GM21717 (cell line): ENCODE data around the gene HORMAD1.
"Not testable (repeated sequence)": the region's sequence is repeated elsewhere in the genome, so short reads cannot be mapped to it uniquely, and the experiment has no call there.

ENCODE experiments used
- ATAC-seq: cut with Tn5 transposase; IDR thresholded peaks from one replicate; pipeline ENCODE4 v1.9.1; 2021; ENCODE audit warnings: mild to moderate bottlenecking, moderate library complexity; ENCODE audit not compliant: unreplicated experiment

The HORMAD1 gene, protein sequence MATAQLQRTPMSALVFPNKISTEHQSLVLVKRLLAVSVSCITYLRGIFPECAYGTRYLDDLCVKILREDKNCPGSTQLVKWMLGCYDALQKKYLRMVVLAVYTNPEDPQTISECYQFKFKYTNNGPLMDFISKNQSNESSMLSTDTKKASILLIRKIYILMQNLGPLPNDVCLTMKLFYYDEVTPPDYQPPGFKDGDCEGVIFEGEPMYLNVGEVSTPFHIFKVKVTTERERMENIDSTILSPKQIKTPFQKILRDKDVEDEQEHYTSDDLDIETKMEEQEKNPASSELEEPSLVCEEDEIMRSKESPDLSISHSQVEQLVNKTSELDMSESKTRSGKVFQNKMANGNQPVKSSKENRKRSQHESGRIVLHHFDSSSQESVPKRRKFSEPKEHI

DNA sequence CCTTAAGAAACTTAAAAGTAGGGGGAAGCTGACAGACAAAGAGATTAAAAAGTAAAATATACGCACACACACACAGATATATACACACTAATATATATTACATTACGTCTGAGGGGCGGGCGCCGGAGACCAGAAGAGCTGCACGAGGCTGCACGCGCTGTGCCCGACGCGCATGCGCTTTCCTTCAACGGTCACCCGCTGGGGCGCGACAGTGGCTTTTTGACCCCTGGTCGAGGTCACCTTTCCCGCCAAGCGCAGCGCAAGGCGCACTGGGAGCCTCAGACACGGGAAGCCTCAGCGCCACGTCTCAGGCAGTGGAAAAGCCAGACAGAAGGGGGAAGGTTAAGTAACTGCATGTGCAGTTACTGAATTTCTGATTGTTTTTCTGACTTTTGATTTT is at the start of gene HORMAD1:
Gene HORMAD1, minus strand, starts transcription at position 193 of the 400 bp plus-strand sequence. CDS start 1,390 bp downstream, outside the sequence.
- no peak for ATAC-seq

DNA sequence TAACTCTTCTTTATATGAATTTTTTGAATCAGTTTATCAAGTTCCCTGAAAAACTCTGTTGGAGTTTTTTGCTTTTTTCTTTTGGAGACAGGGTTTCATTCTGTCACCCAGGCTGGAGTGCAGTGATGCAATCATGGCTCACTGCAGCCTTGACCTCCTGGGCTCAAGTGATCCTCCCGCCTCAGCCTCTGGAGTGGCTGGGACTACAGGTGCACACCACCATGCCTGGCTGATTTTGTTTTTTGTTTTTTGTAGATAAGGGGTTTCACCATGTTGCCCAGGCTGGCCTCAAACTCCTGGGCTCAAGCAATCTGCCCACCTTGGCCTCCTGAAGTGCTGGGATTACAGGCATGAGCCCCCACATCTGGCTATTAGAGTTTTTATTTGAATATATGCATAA is 47.0 kb upstream of the HORMAD1 start:
- ATAC-seq = not testable (repeated sequence)

DNA sequence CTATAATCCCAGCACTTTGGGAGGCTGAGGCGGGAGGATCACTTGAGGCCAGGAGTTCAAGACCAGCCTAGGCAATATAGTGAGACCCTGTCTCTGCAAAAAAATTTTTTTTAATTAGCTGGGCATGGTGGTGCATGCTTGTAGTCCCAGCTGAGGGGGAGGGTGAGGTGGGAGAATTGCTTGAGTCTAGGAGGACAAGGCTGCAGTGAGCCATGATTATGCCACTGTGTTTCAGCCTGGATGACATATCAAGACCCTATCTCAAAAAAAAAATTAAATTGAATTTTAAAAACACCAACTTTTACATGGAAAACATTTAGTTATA is 45.2 kb upstream of the HORMAD1 start:
- peak; percentile 7 for ATAC-seq

DNA sequence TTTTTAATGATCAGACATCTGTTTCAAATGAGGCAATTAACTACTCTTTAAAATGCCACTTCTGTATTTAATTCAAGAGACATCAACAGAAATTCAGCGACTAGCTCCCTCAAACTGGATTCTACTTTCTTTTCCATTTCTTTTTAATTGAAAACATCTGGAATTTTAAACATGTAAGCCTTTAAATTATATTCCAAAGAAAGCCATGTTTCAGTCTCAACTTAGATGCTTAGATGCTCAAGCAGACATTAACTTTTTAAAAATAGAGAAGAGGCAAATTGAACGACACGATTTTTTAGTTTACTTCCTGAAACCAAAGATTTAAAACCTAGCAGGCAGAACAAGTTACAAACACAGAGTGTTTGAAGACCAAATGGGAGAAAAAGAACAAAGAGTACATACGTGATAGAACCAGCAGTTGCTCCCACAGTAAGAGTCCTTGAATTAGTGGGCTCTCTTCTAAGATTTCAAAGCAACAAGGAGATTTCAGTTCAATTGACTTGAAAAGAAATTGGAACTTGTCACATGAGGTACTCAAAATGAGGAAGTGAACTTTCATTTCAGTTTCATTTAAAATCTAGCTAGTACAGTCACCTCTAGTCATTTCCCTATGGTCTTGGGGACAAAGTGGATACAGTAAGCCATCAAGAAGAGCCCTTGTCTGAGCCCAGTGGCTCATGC is 44.7 kb upstream of the HORMAD1 start, which contains the start of gene CTSS:
Gene CTSS, minus strand, starts transcription at position 483 of the 681 bp plus-strand sequence. CDS start 1,015 bp downstream, outside the sequence.
- ATAC-seq = peak; percentile 89

- no peak for ATAC-seq
Observed at GRCh38 chr1:150764617-150765101, 44.0 kb upstream of the HORMAD1 start.

GRCh38 chr1:150763018-150763417 is 42.3 kb upstream of the HORMAD1 start:
- no peak for ATAC-seq

- ATAC-seq = no peak
Observed at GRCh38 chr1:150762552-150762951, 41.9 kb upstream of the HORMAD1 start.

GRCh38 chr1:150761801-150762200 is 41.1 kb upstream of the HORMAD1 start:
- no peak for ATAC-seq

DNA sequence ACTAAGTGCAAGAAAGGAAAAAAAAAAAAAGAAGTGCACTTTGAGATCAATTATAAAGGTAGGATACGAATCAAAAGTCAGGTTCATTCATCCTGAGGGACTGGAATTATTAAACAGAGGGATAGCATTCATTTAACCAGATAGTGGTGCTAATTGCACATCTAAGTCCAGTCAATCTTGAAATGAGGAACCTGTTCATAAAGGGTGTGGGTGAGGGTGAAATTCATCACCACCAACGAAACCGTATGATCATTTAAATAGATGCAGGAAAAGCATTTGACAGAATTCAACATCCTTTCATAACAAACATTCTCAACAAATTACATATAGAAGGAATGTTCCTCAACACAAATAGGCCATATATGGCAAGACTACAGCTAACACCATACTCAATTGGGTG is 39.3 kb upstream of the HORMAD1 start:
- ATAC-seq = no peak

- ATAC-seq = no peak
Observed at GRCh38 chr1:150753416-150753815, 32.7 kb upstream of the HORMAD1 start.

DNA sequence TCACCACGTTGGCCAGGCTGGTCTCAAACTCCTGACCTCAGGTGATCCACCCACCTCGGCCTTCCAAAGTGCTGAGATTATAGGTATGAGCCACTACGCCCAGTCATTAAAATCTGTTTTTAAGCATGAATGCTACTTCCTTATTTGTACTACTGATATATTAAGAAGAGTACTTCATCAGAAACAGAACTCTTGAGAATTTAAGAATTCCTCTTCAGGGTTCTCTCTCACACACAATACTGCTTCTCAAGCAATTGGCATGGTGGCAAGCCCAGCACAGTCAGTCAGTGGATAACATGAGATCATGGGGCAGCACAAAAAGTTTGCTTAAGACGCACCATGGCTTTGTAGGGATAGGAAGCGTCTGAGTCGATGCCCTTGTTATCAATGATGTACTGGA is 30.7 kb upstream of the HORMAD1 start:
- no peak for ATAC-seq

DNA sequence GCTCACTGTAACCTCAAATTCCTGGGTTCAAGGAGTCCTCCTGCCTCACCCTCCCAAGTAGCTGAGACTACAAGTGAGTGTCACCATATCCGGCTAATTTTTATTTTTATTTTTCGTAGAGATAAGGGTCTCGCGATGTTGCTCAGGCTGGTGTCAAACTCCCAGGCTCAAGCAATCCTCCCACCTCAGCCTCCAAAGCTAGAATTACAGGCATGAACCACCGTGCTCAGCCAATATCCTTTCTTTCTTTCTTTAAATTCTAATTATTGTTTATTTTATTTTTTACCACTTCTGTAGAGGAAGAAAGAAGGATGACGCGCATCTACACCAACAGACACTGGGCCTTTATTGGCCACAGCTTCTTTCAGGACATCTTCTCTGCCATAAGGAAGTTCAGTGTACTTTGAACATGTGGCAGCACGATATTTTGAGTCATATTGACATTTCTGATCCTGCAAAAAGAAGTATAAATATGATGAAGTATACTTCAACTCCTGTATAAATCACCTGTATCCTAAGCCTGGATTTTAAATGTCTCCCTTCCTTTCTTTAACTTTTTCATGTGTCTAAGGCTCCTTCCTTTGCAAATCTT is 29.1 kb upstream of the HORMAD1 start:
- ATAC-seq = no peak

- ATAC-seq = no peak
Observed at GRCh38 chr1:150748878-150749719, 28.4 kb upstream of the HORMAD1 start.

DNA sequence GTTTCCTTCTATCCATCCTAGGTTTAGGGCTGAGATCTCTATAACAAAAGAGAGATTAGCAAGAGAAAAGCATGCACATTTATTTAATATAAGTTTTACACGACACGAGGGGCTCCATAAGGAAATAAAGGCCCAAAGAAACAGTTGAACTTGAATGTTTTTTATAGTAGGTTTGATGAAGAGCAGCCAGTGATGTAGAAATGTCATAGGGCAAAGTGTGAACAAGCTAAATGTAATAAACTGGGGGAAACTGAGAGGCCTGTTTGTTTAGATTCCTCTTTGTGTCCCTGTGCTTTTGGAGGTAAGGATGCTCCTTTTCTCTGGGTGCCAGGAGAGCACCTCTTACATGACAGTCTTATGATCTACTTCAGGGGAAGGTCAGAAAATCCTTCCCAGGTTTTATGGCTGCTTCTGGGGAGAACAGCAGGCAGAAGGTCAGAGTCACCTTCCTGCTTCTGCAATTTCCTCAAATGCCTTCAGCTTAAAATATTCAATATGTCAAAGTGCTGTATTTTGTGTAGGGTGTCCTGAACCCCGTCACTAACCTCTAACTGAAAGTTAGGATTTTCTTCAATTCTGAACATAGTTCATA is 9.5 kb upstream of the HORMAD1 start:
- ATAC-seq = no peak

DNA sequence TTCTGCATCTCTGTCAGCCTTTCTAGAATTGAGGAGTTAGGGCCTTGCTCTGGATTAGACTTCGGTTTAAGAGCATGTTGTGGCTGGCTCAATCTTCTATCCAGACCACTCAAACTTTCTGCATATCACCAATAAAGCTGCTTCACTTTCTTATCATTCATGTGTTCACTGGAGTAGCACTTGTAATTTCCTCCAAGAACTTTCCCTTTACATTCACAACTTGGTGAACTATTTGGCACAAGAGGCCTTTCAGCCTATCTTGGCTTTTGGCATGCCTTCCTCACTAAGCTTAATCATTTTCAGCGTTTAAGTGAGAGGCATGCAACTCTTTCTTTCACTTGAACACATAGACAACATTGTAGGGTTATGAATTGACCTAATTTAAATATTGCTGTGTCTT is 3.6 kb upstream of the HORMAD1 start:
- no peak for ATAC-seq

- ATAC-seq = no peak
Observed at GRCh38 chr1:150720098-150720497, 597 bp downstream of the HORMAD1 start.

DNA sequence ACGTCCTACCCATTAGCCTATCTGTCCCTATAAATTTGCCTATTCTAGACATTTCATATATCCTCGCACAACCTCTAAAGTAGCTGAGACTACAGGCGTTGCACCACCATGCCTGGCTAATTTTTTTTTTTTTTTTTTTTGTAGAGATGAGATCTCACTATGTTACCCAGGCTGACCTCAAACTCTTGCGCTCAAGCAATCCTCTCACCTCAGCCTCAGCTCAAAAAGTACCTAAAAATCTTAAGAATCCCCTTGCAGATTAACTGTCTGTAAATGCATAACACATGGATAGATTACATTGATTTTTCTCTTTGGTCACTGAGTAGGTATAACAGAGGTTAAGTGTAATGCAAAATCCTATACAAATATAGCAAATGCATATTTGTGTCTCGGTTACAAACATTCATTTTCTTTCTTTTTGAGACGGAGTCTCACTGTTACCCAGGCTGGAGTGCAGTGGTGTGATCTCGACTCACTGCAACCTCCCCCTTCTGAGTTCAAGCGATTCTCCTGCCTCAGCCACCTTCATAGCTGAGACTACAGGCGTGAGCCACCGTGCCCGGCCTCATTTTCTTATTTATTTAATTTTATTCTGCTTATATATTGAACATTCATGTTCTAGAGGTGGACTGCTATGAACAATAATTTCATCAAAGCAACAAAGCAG is 2.3 kb downstream of the HORMAD1 start:
- no peak for ATAC-seq

GRCh38 chr1:150709031-150709430 is 11.7 kb downstream of the HORMAD1 start:
- ATAC-seq = not testable (repeated sequence)

GRCh38 chr1:150708595-150708994 is 12.1 kb downstream of the HORMAD1 start:
- no peak for ATAC-seq

- ATAC-seq = no peak
Observed at GRCh38 chr1:150706091-150706490, 14.6 kb downstream of the HORMAD1 start.
